HepG2 (cell line): ENCODE data around the gene PARD3. TPM values are rescaled to one million over a fixed set of nuclear protein-coding genes. Genes with fewer than 3 reads are reported as not detected.
A peak's percentile ranks its signal among the peaks of the same experiment; 100 is the strongest.

ENCODE experiments used
- ATAC-seq: fragments of 200-7000 bp; cut with Tn5 transposase; 3 replicates; pipeline ENCODE4 v1.9.1; 2020; ENCODE audit warnings: mild to moderate bottlenecking, moderate library complexity
- BruUV-seq: library from RNA; stranded (reverse); fragments of 400-500 nt; replicated peaks from 2 replicates; lab custom pipeline; 2021; lab: Mats Ljungman, UMichigan
- CTCF ChIA-PET: fragments of 300-600 bp; formaldehyde crosslinking; extraction: SDS; loops from one replicate; lab custom pipeline; 2021; ENCODE audit warnings: low total read pairs, inconsistent platforms, low intra/inter-chr PET ratio; lab: Yijun Ruan, JAX
- POLR2A ChIA-PET: fragments of 350-600 bp; sonication (Branson Sonifier 250); formaldehyde crosslinking; loops from one replicate; lab custom pipeline; 2020; ENCODE audit warnings: antibody characterized with exemption, inconsistent platforms; lab: Yijun Ruan, JAX
- DNase-seq: peaks from one replicate; pipeline ENCODE4 v3.0.0-alpha.2; 2015; ENCODE audit warnings: low spot score
- FAIRE-seq: peaks from 3 replicates; lab custom pipeline; 2011; peaks lifted over from hg19 to GRCh38; lab: Jason Lieb, UNC
- H2AFZ ChIP-seq: one replicate; pipeline ENCODE4 v1.6.1; 2011; ENCODE audit warnings: low read length, inconsistent platforms
- H3K27ac ChIP-seq: fragments of 300-600 bp; 3 replicates; pipeline ENCODE4 v1.8.0; 2011; ENCODE audit warnings: mixed run types, mild to moderate bottlenecking, mixed read lengths, low read length, inconsistent platforms; ENCODE audit not compliant: insufficient read depth; ENCODE audit errors: extremely low read length
- H3K27me3 ChIP-seq, 2 experiments: fragments of 200-600 bp in 1 of 2; 2 replicates in 1 of 2; 3 replicates in 1 of 2; pipeline versions ENCODE4 v1.6.0 to v1.8.0; 2011; ENCODE audit warnings: low read length in 2 of 2, mild to moderate bottlenecking in 2 of 2, moderate library complexity in 2 of 2, inconsistent platforms in 1 of 2; ENCODE audit not compliant: insufficient read depth in 2 of 2, control insufficient read depth in 1 of 2
- H3K36me3 ChIP-seq, 2 experiments: fragments of 200-600 bp in 1 of 2; replicated peaks in 1 of 2; 2 replicates in 1 of 2; 3 replicates in 1 of 2; pipeline versions ENCODE4 v1.5.1 to v1.8.0; 2011; ENCODE audit warnings: low read length in 2 of 2, inconsistent platforms in 1 of 2; ENCODE audit not compliant: insufficient read depth in 2 of 2, control insufficient read depth in 1 of 2
- H3K4me1 ChIP-seq: 2 replicates; pipeline ENCODE4 v1.5.1; 2012; ENCODE audit warnings: low read length, inconsistent platforms; ENCODE audit not compliant: insufficient read depth
- H3K4me2 ChIP-seq: 2 replicates; pipeline ENCODE4 v1.6.0; 2011; ENCODE audit warnings: low read depth, low read length, inconsistent platforms
- H3K4me3 ChIP-seq, 3 experiments: fragments of 200-600 bp in 1 of 3; sonication (generic), shearing (Covaris generic) in 1 of 3; replicated peaks in 1 of 3; 2 replicates each; pipeline ENCODE4 v1.5.1; 2011 to 2016; ENCODE audit warnings: low read length in 3 of 3, inconsistent platforms in 2 of 3, low read depth in 2 of 3, mild to moderate bottlenecking in 2 of 3, control low read depth in 1 of 3, mixed read lengths in 1 of 3; ENCODE audit not compliant: insufficient read depth in 1 of 3
- H3K79me2 ChIP-seq: one replicate; pipeline ENCODE4 v1.6.1; 2011; ENCODE audit warnings: low read length, inconsistent platforms; ENCODE audit not compliant: insufficient read depth
- H3K9ac ChIP-seq: 2 replicates; pipeline ENCODE4 v1.6.0; 2011; ENCODE audit warnings: mild to moderate bottlenecking, low read depth, low read length, inconsistent platforms; ENCODE audit not compliant: insufficient read depth
- H3K9me3 ChIP-seq: 2 replicates; pipeline ENCODE4 v1.5.1; 2012; ENCODE audit warnings: mild to moderate bottlenecking, low read length
- H4K20me1 ChIP-seq: 2 replicates; pipeline ENCODE4 v1.6.0; 2011; ENCODE audit warnings: inconsistent platforms, mild to moderate bottlenecking, low read length, moderate library complexity; ENCODE audit not compliant: insufficient read depth
- CBFB ChIP-seq: sonication (generic); formaldehyde crosslinking; IDR thresholded peaks from 2 replicates; pipeline ENCODE4 v1.4.0; 2020; ENCODE audit warnings: missing genetic modification reagents
- FOSL2 ChIP-seq: sonication (generic); formaldehyde crosslinking; IDR thresholded peaks from 2 replicates; pipeline ENCODE4 v1.4.0; 2020; ENCODE audit warnings: missing genetic modification reagents
- SP4 ChIP-seq: sonication (generic); formaldehyde crosslinking; IDR thresholded peaks from 2 replicates; pipeline ENCODE4 v1.8.1; 2023; ENCODE audit warnings: mild to moderate bottlenecking, missing genetic modification reagents
- TBL1XR1 ChIP-seq: fragments of 150-350 bp; IDR thresholded peaks from 2 replicates; pipeline ENCODE4 v1.6.1; 2014; ENCODE audit warnings: borderline replicate concordance, low read length; ENCODE audit not compliant: partially characterized antibody
- ZFY ChIP-seq: sonication (generic); formaldehyde crosslinking; IDR thresholded peaks from 2 replicates; pipeline ENCODE4 v1.4.0; 2020; ENCODE audit warnings: missing genetic modification reagents
- ZMYM4 ChIP-seq: sonication (generic); formaldehyde crosslinking; IDR thresholded peaks from 2 replicates; pipeline ENCODE4 v1.8.1; 2023; ENCODE audit warnings: mild to moderate bottlenecking, missing genetic modification reagents
- WGBS: methylation state at CpG from one replicate; pipeline ENCODE4 v1.1.6; 2017; ENCODE audit warnings: low lambda C conversion rate; 5-methylcytosine and 5-hydroxymethylcytosine counted together
- in situ Hi-C: cut with HindIII; loops from 2 replicates; pipeline ENCODE4 v1.10.0; 2017; ENCODE audit warnings: low pct_unique_long_range_greater_than_20kb; ENCODE audit not compliant: extremely low pct_ligation_motif_present
- intact Hi-C: fragments of 100-400 bp; cut with micrococcal nuclease; formaldehyde crosslinking; loops from one replicate; pipeline ENCODE4 v1.10.0; 2022; ENCODE audit not compliant: unreplicated experiment
- polyA plus RNA-seq, 8 experiments: library from polyadenylated mRNA; depleted of rRNA in 3 of 8; stranded (reverse) in 7 of 8; unstranded in 1 of 8; fragments of >200 nt; fragmentation: Illumina TruSeq in 4 of 8; extraction: Trizol in 4 of 8; gene quantifications; 2 replicates each; pipeline versions ENCODE4 v1.2.1 to v1.2.3, GENCODE V29; 2011 to 2016; ENCODE audit warnings: low read depth in 4 of 8, missing spikeins in 1 of 8, mixed read lengths in 1 of 8; ENCODE audit not compliant: insufficient read depth in 1 of 8
- total RNA-seq, 5 experiments: library from RNA; depleted of rRNA; stranded (reverse); fragments of >200 nt; fragmentation: Illumina TruSeq; extraction: Trizol; gene quantifications; 2 replicates each; pipeline ENCODE4 v1.2.3, GENCODE V29; 2016; ENCODE audit warnings: low read depth in 1 of 5

The PARD3 gene
- total and polyA plus RNA-seq, 2 of the 13 experiments (the other 11 are each of a cell fraction or from before 2014, with no cell fraction given): 40.9 to 60.0 TPM

DNA sequence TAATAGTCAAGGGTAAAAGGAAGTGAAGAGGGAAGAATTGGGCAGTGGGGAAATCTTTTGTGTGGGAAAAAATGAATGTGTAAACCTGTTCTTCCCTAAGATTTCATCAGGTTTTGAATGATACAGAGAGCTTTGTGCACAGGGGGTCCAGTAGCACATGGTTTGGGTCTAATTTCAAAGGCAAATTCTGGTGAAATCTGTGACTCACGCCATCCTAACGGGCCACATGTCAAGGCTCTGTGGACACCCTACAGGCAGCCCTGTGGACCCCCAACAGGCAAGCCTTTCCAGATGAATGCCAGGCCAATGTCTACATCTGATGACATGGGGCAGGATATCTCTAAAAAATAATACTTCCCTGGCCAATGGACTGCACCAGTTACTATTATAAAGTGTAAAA lies 309.8 kb downstream of the PARD3 start:
- Histone ChIP-seq H2AFZ (no peak overlapping the region), H3K4me1 (no peaks in the 10 kb centered on the region), H3K9me3 (no peaks in the 10 kb centered on the region), H3K27me3 (no peaks in the 10 kb centered on the region), H3K4me2 (no peak overlapping the region), H3K79me2 (no peaks in the 10 kb centered on the region), H3K4me3 (no peak overlapping the region), H3K27ac (no peak overlapping the region), H4K20me1 (no peaks in the 10 kb centered on the region), H3K9ac (no peak overlapping the region), H3K36me3 (no peaks in the 10 kb centered on the region; a peak in 1 of 5 replicates)
- in situ Hi-C loops (no loop called here), intact Hi-C loops (no loop called here)
- TF ChIP-seq ZMYM4 (no peak), SP4 (no peak), ZFY (CRISPR knock-in tag) (no peak), CBFB (CRISPR knock-in tag) (no peak)
- POLR2A ChIA-PET: no interaction called here
- FAIRE-seq (no peak), ATAC-seq (no peak), DNase-seq (no peak)
- CTCF ChIA-PET: no interaction called here
- no TSS peak for BruUV-seq
- 92% methylated on average over 2 of the region's 2 CpGs for WGBS

DNA sequence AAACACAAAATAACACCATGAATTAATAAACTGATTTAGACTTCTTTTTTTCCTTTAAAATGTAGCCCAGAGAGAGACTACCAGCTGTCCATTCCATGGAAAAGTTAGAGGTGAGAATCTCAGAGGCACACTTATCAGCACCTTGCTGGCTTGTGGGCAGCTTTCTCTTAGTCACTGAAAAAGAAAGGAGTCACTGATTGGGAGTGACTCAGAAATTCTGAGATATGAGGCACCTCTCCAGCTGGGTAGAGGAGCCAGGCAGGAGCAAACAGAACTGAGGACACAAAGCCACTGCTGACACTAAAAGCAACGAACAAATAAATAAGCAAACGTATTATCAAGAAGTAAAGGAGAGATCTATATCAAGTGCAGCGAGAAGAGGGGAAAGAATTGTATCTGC lies 310.6 kb downstream of the PARD3 start:
- intact Hi-C loops (no loop called here), in situ Hi-C loops (no loop called here)
- no peaks in the 10 kb centered on the region for H3K79me2 ChIP-seq
- DNase-seq (peak; percentile 26), ATAC-seq (no peak), FAIRE-seq (no peak)
- BruUV-seq: no TSS peak
- no peaks in the 10 kb centered on the region for H3K27me3 ChIP-seq
- H3K4me1 ChIP-seq: no peaks in the 10 kb centered on the region
- no peak overlapping the region for H3K27ac ChIP-seq
- no peak overlapping the region for H3K9ac ChIP-seq
- H3K4me3 ChIP-seq: no peak overlapping the region
- H3K4me2 ChIP-seq: no peak overlapping the region
- CTCF ChIA-PET: no interaction called here
- H3K36me3 ChIP-seq: no peaks in the 10 kb centered on the region; a peak in 1 of 5 replicates
- no peak overlapping the region for H2AFZ ChIP-seq
- WGBS: 71% methylated on average over 3 of the region's 3 CpGs
- POLR2A ChIA-PET: no interaction called here
- no peaks in the 10 kb centered on the region for H3K9me3 ChIP-seq
- TF ChIP-seq FOSL2: peak; percentile 29; the same call in 1 of the 2 replicates
- TF ChIP-seq TBL1XR1: no peak
- no peaks in the 10 kb centered on the region for H4K20me1 ChIP-seq
